ENCODE measurements around the gene CD48. TPM values are rescaled to one million over a fixed set of nuclear protein-coding genes. Genes with fewer than 3 reads are reported as not detected.
A peak's percentile ranks its signal among the peaks of the same experiment; 100 is the strongest.

The CD48 gene
- total and polyA plus RNA-seq, 3 experiments from 2014 or later: 224 to 250 (median 234) TPM

DNA sequence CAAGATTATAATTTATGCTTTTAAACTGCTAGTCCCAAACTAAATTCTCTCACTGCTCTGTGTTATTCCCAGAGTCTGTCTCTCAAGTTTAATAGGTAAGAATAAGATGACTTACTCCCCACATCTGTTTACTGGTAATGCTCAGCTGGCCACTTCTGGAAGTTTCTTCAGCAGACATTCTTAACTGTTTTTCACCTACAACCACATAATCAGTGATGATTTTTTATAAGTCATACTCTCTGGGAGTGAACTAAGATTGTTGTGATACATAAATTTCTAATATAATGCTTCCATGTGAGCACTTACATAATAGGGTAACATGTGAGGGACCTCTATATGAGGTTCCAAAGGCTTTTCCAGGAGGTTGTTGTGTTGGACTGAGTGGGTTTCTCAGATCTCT, 36.1 kb upstream of the CD48 start:
- Mint-ChIP-seq H3K4me1 (peaks cover 93 to 100% (median 95%) of the 10 kb centered on the region in 3 donors), H3K4me3 (peak overlapping the region in 6 of 7 donors; percentile 17 to 78 (median 35)), H3K27ac (peak overlapping the region; percentile 28 to 91 (median 78)), H3K9me3 (no peaks in the 10 kb centered on the region), H3K27me3 (no peaks in the 10 kb centered on the region), H3K36me3 (peaks cover 22 to 53% (median 37%) of the 10 kb centered on the region in 3 donors)
- Histone ChIP-seq H3K27me3 (ENCODE audit: insufficient read depth, low read length, poor library complexity, severe bottlenecking) (no peaks in the 10 kb centered on the region), H3K36me3 (ENCODE audit: insufficient read depth, low read length) (peaks cover 5% of the 10 kb centered on the region), H3K27ac (ENCODE audit: low read depth, low read length) (no peak overlapping the region), H3K4me3 (ENCODE audit: low read length) (no peak overlapping the region), H3K9me3 (ENCODE audit: low read length) (no peaks in the 10 kb centered on the region), H3K4me1 (ENCODE audit: insufficient read depth, low read length) (peaks cover 89% of the 10 kb centered on the region)
- CTCF ChIA-PET: interaction anchor here (0.9 to 4.0 kb wide), 8 partner anchors 9 to 84 kb away, joined by 3 to 22 read pairs (median 4); no protein-coding TSS in a partner anchor
- no peak for DNase-seq
- POLR2A ChIA-PET: interaction anchor here (1.0 to 1.8 kb wide), 2 partner anchors 12 to 66 kb away, joined by 3 to 4 read pairs; no protein-coding TSS in a partner anchor

DNA sequence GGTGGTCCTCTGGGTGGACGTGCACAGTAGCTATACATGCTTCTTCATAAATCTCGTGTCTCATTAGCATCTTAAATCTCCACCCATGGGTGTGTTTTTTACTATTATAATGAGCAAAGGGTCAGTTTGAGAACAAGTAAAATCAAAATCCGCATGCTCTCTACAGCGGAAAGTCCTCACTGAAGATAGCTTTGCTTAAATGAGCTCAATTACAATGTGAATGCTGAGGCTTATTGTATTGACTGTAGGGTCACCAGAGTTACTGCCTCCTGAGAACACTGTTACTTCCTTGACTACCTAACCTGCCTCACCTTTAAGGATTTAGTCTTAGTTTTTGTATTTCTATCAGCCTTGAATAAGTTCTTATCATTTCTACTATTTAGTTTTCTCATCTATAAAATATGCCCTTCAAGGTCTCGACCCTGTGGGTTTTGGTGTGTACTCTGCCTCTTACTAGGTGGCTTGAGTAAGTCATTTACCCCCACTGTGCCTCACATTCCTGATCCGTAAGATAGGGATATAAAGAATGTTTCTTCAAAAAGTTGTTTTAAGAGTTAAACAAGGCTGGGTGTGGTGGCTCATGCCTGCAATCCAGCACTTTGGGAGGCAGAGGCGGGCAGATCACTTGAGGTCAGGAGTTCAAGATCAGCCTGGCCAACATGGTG, 35.3 kb upstream of the CD48 start:
- Mint-ChIP-seq H3K9me3 (no peaks in the 10 kb centered on the region), H3K27me3 (no peaks in the 10 kb centered on the region), H3K36me3 (peaks cover 18 to 48% (median 30%) of the 10 kb centered on the region in 3 donors), H3K4me1 (peaks cover 93 to 100% (median 95%) of the 10 kb centered on the region in 3 donors), H3K27ac (peak overlapping the region; percentile 38 to 92 (median 84)), H3K4me3 (peak overlapping the region; percentile 4 to 97 (median 38))
- no peak overlapping the region for H3K27ac ChIP-seq (ENCODE audit: low read depth, low read length)
- ChIA-PET CTCF (interaction anchor here (1.5 to 4.0 kb wide), 4 partner anchors 9 to 31 kb away, joined by 4 to 22 read pairs (median 7); no protein-coding TSS in a partner anchor), POLR2A (interaction anchor here (0.8 to 1.8 kb wide), 2 partner anchors 13 to 39 kb away, joined by 3 to 4 read pairs; no protein-coding TSS in a partner anchor)
- peaks cover 89% of the 10 kb centered on the region for H3K4me1 ChIP-seq (ENCODE audit: insufficient read depth, low read length)
- no peaks in the 10 kb centered on the region for H3K9me3 ChIP-seq (ENCODE audit: low read length)
- peaks cover 5% of the 10 kb centered on the region for H3K36me3 ChIP-seq (ENCODE audit: insufficient read depth, low read length)
- H3K27me3 ChIP-seq (ENCODE audit: insufficient read depth, low read length, poor library complexity, severe bottlenecking): no peaks in the 10 kb centered on the region
- H3K4me3 ChIP-seq (ENCODE audit: low read length): no peak overlapping the region
- no peak for DNase-seq

DNA sequence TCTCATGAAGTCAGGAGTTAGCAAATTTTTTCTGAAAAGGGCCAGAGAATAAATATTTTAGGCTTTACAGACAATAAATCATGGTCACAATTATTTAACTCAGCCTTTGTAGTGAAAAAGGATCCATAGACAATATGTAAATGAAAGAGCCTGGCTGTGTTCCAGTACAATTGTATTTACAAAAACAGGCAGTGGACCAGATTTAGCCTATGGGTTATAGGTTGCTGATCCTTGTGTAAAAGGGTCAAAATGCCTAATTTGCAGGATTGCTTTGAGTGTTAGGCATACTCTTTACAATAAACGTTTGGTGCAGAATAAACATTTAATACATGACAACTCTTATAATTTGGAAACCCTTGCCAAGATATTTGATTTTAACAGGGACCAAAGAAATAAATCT, 33.9 kb upstream of the CD48 start:
- Histone ChIP-seq H3K4me1 (ENCODE audit: insufficient read depth, low read length) (peaks cover 82% of the 10 kb centered on the region), H3K27me3 (ENCODE audit: insufficient read depth, low read length, poor library complexity, severe bottlenecking) (no peaks in the 10 kb centered on the region), H3K4me3 (ENCODE audit: low read length) (no peak overlapping the region), H3K27ac (ENCODE audit: low read depth, low read length) (no peak overlapping the region), H3K9me3 (ENCODE audit: low read length) (no peaks in the 10 kb centered on the region), H3K36me3 (ENCODE audit: insufficient read depth, low read length) (peaks cover 5% of the 10 kb centered on the region)
- H3K27ac Mint-ChIP-seq: peak overlapping the region; percentile 52 to 98 (median 89)
- ChIA-PET CTCF (interaction anchor here (1.0 to 8.4 kb wide), 4 partner anchors 20 to 296 kb away, joined by 3 to 66 read pairs (median 4); no protein-coding TSS in a partner anchor), POLR2A (interaction anchor here (1.8 kb wide), 1 partner anchor 10 kb away, joined by 18 read pairs; no protein-coding TSS in a partner anchor)
- peak overlapping the region in 6 of 7 donors; percentile 86 to 98 (median 96) for H3K4me3 Mint-ChIP-seq
- no peak for DNase-seq
- no peaks in the 10 kb centered on the region for H3K27me3 Mint-ChIP-seq
- H3K9me3 Mint-ChIP-seq: no peaks in the 10 kb centered on the region
- peaks cover 92 to 100% (median 95%) of the 10 kb centered on the region in 3 donors for H3K4me1 Mint-ChIP-seq
- peaks cover 12 to 45% (median 21%) of the 10 kb centered on the region in 3 donors for H3K36me3 Mint-ChIP-seq

DNA sequence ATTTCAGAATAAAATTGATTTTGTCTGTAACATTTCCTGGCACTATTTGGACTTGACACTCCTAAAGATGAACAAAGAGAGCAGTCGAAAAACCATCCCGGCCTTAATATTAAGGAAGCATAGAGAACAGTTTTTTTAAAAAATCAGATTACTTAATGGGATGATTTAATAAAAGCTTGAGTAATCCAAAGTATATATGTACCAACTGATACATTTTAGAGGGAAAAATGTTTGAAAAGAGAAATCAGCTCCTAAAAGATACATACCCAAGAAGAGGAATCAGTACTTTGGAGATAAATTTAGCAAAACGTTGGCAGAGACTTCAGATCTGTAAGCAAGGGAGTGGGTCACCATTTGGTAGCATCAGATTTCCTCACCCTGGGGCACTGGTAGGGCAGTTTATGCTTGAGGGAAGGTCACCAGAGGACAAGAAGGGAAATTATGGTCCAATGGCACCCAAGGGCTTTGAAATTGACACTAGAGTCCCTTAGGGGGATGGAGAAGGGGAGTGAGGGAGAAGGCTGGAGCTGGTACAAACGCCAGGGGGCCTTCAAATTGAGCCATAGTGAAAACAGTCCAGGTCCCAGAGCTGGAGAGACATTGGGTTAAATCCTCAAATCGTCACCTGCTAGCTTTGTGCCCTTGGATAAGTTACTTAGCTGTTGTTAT, 33.4 kb upstream of the CD48 start:
- Mint-ChIP-seq H3K27ac (peak overlapping the region; percentile 86 to 98 (median 90)), H3K36me3 (peaks cover 11 to 44% (median 15%) of the 10 kb centered on the region in 3 donors), H3K4me1 (peaks cover 92 to 100% (median 93%) of the 10 kb centered on the region in 3 donors), H3K27me3 (no peaks in the 10 kb centered on the region), H3K9me3 (no peaks in the 10 kb centered on the region), H3K4me3 (peak overlapping the region; percentile 86 to 98 (median 94))
- POLR2A ChIA-PET: interaction anchor here (0.7 to 1.8 kb wide), 5 partner anchors 11 to 62 kb away, joined by 3 to 18 read pairs (median 5); no protein-coding TSS in a partner anchor
- Histone ChIP-seq H3K27me3 (ENCODE audit: insufficient read depth, low read length, poor library complexity, severe bottlenecking) (no peaks in the 10 kb centered on the region), H3K27ac (ENCODE audit: low read depth, low read length) (no peak overlapping the region), H3K4me3 (ENCODE audit: low read length) (no peak overlapping the region), H3K36me3 (ENCODE audit: insufficient read depth, low read length) (no peaks in the 10 kb centered on the region), H3K4me1 (ENCODE audit: insufficient read depth, low read length) (peaks cover 77% of the 10 kb centered on the region), H3K9me3 (ENCODE audit: low read length) (no peaks in the 10 kb centered on the region)
- no peak for DNase-seq
- CTCF ChIA-PET: interaction anchor here (1.0 to 8.4 kb wide), 9 partner anchors 11 to 297 kb away, joined by 3 to 66 read pairs (median 4); no protein-coding TSS in a partner anchor

DNA sequence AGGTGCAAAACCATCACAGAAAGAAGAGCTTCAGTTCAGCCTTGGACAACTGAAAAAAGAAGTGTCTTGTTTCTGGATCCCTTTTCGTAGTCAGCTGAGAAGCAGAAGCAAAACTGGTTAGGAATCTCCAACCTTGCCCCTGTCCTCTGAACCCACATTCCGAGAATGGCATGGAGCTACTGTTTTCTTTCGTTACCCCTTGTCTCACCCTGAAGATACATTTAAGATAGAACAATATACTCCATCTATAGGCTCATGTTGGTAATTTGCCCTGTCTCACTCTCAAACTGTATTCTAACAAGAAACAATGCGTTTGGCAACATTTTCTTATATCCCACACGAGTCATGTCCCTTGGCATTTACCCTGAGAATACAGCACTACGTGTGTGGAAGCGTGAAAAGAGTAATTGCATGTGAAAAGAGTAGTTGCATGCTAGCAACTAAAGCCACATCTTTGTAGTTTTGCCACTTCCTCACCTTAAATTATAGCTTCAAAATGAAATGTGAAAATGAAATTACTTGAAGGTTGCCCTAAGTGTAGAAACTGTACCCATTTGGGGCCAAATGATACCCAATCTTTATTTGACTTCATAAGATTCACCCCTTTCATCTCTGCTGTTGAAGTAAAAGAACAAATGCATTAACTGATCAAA, 32.7 kb upstream of the CD48 start:
- Histone ChIP-seq H3K27me3 (ENCODE audit: insufficient read depth, low read length, poor library complexity, severe bottlenecking) (no peaks in the 10 kb centered on the region), H3K4me1 (ENCODE audit: insufficient read depth, low read length) (peaks cover 72% of the 10 kb centered on the region), H3K9me3 (ENCODE audit: low read length) (no peaks in the 10 kb centered on the region), H3K4me3 (ENCODE audit: low read length) (peak overlapping the region; percentile 34), H3K27ac (ENCODE audit: low read depth, low read length) (peak overlapping the region; percentile 26), H3K36me3 (ENCODE audit: insufficient read depth, low read length) (no peaks in the 10 kb centered on the region)
- Mint-ChIP-seq H3K4me3 (peak overlapping the region; percentile 86 to 98 (median 94)), H3K27ac (peak overlapping the region; percentile 86 to 98 (median 91)), H3K4me1 (peaks cover 91 to 98% (median 93%) of the 10 kb centered on the region in 3 donors), H3K36me3 (peaks cover 11 to 41% (median 13%) of the 10 kb centered on the region in 3 donors), H3K9me3 (no peaks in the 10 kb centered on the region), H3K27me3 (no peaks in the 10 kb centered on the region)
- CTCF ChIA-PET: interaction anchor here (1.0 to 8.4 kb wide), 9 partner anchors 11 to 297 kb away, joined by 3 to 66 read pairs (median 4); no protein-coding TSS in a partner anchor
- peak in 2 of 5 donors; percentile 28 to 53 for DNase-seq
- POLR2A ChIA-PET: interaction anchor here (0.7 to 1.8 kb wide), 7 partner anchors 12 to 119 kb away, joined by 3 to 18 read pairs (median 5); no protein-coding TSS in a partner anchor

DNA sequence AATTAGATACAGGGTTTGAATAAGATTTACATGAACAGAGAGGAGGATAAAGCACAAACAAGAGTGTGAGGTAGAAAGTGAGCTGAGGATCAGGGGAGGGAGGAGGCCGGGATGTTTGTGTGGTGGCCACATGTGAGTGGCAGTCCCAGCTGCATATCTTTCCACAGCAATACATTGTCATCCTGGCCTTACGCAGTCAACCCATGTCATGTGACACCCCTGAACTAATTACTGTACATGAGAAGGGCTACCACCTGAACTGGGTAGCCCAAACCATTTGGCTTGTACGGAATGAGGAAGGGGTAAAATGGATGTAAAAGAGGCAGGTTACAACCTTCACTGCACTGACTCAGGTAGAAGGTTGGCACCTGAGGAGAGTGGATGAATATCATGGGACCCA, 31.6 kb upstream of the CD48 start:
- peaks cover 68% of the 10 kb centered on the region for H3K4me1 ChIP-seq (ENCODE audit: insufficient read depth, low read length)
- H3K36me3 Mint-ChIP-seq: peaks cover 3 to 34% (median 6%) of the 10 kb centered on the region in 3 donors

More for the DNA sequence above, 31.6 kb upstream of the CD48 start:
- Mint-ChIP-seq H3K27ac (peak overlapping the region; percentile 86 to 98 (median 91)), H3K27me3 (no peaks in the 10 kb centered on the region), H3K9me3 (peaks cover 0 to 1% (median under 1%) of the 10 kb centered on the region in 5 donors), H3K4me3 (peak overlapping the region; percentile 89 to 98 (median 94)), H3K4me1 (peaks cover 91 to 98% (median 93%) of the 10 kb centered on the region in 3 donors)
- ChIA-PET POLR2A (no interaction called here), CTCF (interaction anchor here (0.7 to 8.4 kb wide), 5 partner anchors 12 to 63 kb away, joined by 3 to 66 read pairs (median 4); no protein-coding TSS in a partner anchor)
- no peak for DNase-seq
- H3K9me3 ChIP-seq (ENCODE audit: low read length): no peaks in the 10 kb centered on the region
- peak overlapping the region; percentile 34 for H3K4me3 ChIP-seq (ENCODE audit: low read length)
- no peaks in the 10 kb centered on the region for H3K27me3 ChIP-seq (ENCODE audit: insufficient read depth, low read length, poor library complexity, severe bottlenecking)
- peak overlapping the region; percentile 26 for H3K27ac ChIP-seq (ENCODE audit: low read depth, low read length)
- no peaks in the 10 kb centered on the region for H3K36me3 ChIP-seq (ENCODE audit: insufficient read depth, low read length)
